Osteoblast (primary cell): ENCODE results near the gene RHEBL1. TPM values are rescaled to one million over a fixed set of nuclear protein-coding genes. Genes with fewer than 3 reads are reported as not detected.

Source experiments
- DNase-seq: peaks from one replicate; pipeline ENCODE4 v3.0.0; 2011; ENCODE audit warnings: low spot score, mixed read lengths; ENCODE audit not compliant: insufficient read length; ENCODE audit errors: missing footprints
- H2AFZ ChIP-seq: 2 replicates; pipeline ENCODE4 v1.6.0; 2011; ENCODE audit warnings: mild to moderate bottlenecking, low read length
- H3K27ac ChIP-seq: 2 replicates; pipeline ENCODE4 v1.5.1; 2011; ENCODE audit warnings: mild to moderate bottlenecking, low read depth, low read length, moderate library complexity
- H3K27me3 ChIP-seq: 2 replicates; pipeline ENCODE4 v1.6.0; 2012; ENCODE audit warnings: mild to moderate bottlenecking, control low read depth, inconsistent platforms, low read length, moderate library complexity; ENCODE audit not compliant: insufficient read depth
- H3K36me3 ChIP-seq: 2 replicates; pipeline ENCODE4 v1.5.1; 2011; ENCODE audit warnings: mild to moderate bottlenecking, low read length, control low read depth, moderate library complexity; ENCODE audit not compliant: insufficient read depth
- H3K4me1 ChIP-seq: 2 replicates; pipeline ENCODE4 v1.5.1; 2011; ENCODE audit warnings: mild to moderate bottlenecking, low read length, control low read depth, moderate library complexity; ENCODE audit not compliant: insufficient read depth
- H3K4me2 ChIP-seq: 2 replicates; pipeline ENCODE4 v1.6.0; 2011; ENCODE audit warnings: mild to moderate bottlenecking, low read length; ENCODE audit not compliant: insufficient read depth
- H3K4me3 ChIP-seq: fragments of 200-600 bp; sonication (generic); 3 replicates; pipeline ENCODE4 v1.5.1; 2012; ENCODE audit warnings: mild to moderate bottlenecking, low read length, inconsistent platforms; ENCODE audit not compliant: insufficient read depth
- H3K79me2 ChIP-seq: 2 replicates; pipeline ENCODE4 v1.6.0; 2012; ENCODE audit warnings: mild to moderate bottlenecking, low read length, control low read depth, inconsistent platforms; ENCODE audit not compliant: insufficient read depth
- H3K9me3 ChIP-seq: 2 replicates; pipeline ENCODE4 v1.5.1; 2011; ENCODE audit warnings: low read depth, low read length, control low read depth
- H4K20me1 ChIP-seq: 2 replicates; pipeline ENCODE4 v1.6.0; 2012; ENCODE audit warnings: mild to moderate bottlenecking, low read length, control low read depth; ENCODE audit not compliant: insufficient read depth
- total RNA-seq: library from RNA; depleted of rRNA; stranded (reverse); fragments of >200 nt; gene quantifications from 2 replicates; pipeline ENCODE4 v1.2.3, GENCODE V29; 2012
- TF ChIP-seq, protein P1 (sequence below): IDR thresholded peaks from 2 replicates; pipeline ENCODE4 v1.5.1; 2011; ENCODE audit warnings: mild to moderate bottlenecking, low read depth, low read length, moderate library complexity; ENCODE audit errors: extremely low read depth

RHEBL1 gene
- total RNA-seq, 1 donor: 0.72 TPM

DNA sequence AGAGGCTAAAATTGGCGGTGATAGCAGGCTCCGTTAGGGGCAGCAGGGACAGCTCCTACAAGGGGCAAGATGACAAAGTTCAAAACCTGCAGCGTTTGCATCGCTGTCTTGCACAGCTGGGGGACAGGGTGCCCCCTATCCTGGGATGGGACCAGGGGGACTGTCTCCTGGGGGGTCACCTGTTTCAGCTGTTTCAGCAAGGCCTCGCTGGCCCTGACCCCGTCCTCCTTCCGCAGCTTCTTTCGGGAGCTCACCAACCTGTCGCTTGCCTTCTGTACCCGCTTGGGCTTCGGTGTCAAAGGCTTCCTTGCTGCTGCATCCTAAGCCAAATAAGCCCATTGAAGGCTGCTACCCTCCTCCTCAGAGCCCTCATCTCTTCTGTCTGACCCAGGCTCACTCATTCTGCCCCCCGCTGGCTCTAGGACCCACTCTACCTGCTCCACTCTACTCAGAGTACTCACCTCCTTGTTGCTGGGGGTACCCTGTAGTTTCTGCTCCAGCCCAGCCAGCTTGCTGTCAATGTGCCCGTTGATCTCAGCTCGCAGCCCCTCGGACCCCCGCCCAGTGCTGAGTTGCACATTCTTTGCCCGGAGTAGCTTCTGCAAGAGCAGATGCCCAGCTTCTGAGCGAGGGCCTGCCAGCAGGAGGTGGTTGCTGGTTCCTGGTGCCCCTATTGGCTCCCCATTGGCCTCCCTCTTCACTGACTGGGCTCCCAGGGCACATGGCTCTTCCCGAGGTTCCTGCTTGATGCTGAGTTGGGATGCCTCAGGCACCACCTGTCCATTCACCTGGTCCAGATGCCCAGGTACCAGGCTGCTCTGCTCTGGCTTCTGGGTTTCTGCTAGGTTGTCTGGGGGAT is 38.8 kb downstream of the RHEBL1 start:
- peak; percentile 69 for DNase-seq
- Histone ChIP-seq H4K20me1 (peaks cover 18% of the 10 kb centered on the region), H3K36me3 (peaks cover 88% of the 10 kb centered on the region)

GRCh38 chr12:49030119-49030518 is 39.7 kb downstream of the RHEBL1 start:
- Histone ChIP-seq H4K20me1 (peaks cover 19% of the 10 kb centered on the region), H2AFZ (no peak overlapping the region), H3K4me3 (no peak overlapping the region), H3K4me1 (no peaks in the 10 kb centered on the region), H3K27ac (no peak overlapping the region), H3K27me3 (no peaks in the 10 kb centered on the region), H3K36me3 (peaks cover 90% of the 10 kb centered on the region), H3K79me2 (peaks cover 9% of the 10 kb centered on the region), H3K4me2 (no peak overlapping the region), H3K9me3 (no peaks in the 10 kb centered on the region)
- TF ChIP-seq, protein P1, sequence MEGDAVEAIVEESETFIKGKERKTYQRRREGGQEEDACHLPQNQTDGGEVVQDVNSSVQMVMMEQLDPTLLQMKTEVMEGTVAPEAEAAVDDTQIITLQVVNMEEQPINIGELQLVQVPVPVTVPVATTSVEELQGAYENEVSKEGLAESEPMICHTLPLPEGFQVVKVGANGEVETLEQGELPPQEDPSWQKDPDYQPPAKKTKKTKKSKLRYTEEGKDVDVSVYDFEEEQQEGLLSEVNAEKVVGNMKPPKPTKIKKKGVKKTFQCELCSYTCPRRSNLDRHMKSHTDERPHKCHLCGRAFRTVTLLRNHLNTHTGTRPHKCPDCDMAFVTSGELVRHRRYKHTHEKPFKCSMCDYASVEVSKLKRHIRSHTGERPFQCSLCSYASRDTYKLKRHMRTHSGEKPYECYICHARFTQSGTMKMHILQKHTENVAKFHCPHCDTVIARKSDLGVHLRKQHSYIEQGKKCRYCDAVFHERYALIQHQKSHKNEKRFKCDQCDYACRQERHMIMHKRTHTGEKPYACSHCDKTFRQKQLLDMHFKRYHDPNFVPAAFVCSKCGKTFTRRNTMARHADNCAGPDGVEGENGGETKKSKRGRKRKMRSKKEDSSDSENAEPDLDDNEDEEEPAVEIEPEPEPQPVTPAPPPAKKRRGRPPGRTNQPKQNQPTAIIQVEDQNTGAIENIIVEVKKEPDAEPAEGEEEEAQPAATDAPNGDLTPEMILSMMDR: no peak
- DNase-seq: peak; percentile 25

More for the DNA sequence above, 38.8 kb downstream of the RHEBL1 start:
- peaks cover 6% of the 10 kb centered on the region for H3K79me2 ChIP-seq
- no peak overlapping the region for H3K27ac ChIP-seq
- H3K4me2 ChIP-seq: no peak overlapping the region
- TF ChIP-seq, protein P1: no peak
- H3K27me3 ChIP-seq: no peaks in the 10 kb centered on the region
- H3K4me1 ChIP-seq: no peaks in the 10 kb centered on the region
- H2AFZ ChIP-seq: no peak overlapping the region
- H3K4me3 ChIP-seq: no peak overlapping the region
- H3K9me3 ChIP-seq: no peaks in the 10 kb centered on the region

DNA sequence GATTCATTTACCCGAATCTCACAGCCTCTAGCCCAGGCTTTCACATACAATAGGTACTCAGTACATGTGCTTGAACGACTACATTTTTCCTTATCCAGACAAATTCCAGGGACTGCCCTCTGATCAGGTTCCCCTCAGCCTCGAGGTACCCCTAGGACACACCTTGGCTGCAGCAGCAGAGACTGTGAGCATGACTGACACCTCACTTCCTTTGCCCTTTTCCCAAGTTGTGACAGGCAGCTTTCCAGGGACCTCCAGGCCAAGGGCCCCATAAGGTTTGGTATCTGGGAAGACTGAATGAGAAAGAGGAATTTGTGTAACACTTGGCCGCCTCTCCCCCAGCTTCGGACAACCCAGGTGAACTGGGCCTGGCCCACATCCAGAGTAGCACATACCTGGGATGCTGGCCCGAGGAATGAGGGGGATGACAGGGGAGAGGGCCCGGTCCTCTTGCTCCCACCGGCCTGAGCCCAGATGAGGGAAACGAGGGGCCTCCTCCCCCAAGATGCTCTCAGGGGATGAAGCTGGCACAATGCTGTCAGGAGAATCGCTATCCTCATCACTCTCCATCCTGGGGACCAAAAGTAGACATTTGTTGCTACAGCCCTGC is 41.0 kb downstream of the RHEBL1 start:
- Histone ChIP-seq H4K20me1 (peaks cover 13% of the 10 kb centered on the region), H3K36me3 (peaks cover 90% of the 10 kb centered on the region), H3K4me3 (no peak overlapping the region), H3K79me2 (peaks cover 13% of the 10 kb centered on the region), H2AFZ (no peak overlapping the region), H3K4me1 (no peaks in the 10 kb centered on the region), H3K27ac (no peak overlapping the region), H3K27me3 (no peaks in the 10 kb centered on the region), H3K4me2 (no peak overlapping the region), H3K9me3 (no peaks in the 10 kb centered on the region)
- peak; percentile 48 for DNase-seq
- TF ChIP-seq, protein P1: no peak
